T-helper 2 cell treated with Interferon-gamma antibody and Interleukin-4, amounts not matched to agents 100 ng/mL and 5 ng/mL, for 36 hours (primary cell): ENCODE results near the gene MEIG1. TPM values are rescaled to one million over a fixed set of nuclear protein-coding genes. Genes with fewer than 3 reads are reported as not detected.
"Not testable (repeated sequence)": the region's sequence is repeated elsewhere in the genome, so short reads cannot be mapped to it uniquely, and the experiment has no call there.

Experiments
- intact Hi-C: fragments of 100-400 bp; cut with micrococcal nuclease; formaldehyde crosslinking; loops from one replicate; pipeline ENCODE4 v1.15.1; 2023
- total RNA-seq: library from RNA; stranded (reverse); gene quantifications from 2 replicates; pipeline ENCODE4 v1.2.3, GENCODE V29; 2022

MEIG1 gene
- total RNA-seq = 0.55 and 0.70 TPM in 2 replicates

GRCh38 chr10:14959221-14960057 is at the start of gene MEIG1:
TSS of gene MEIG1 (plus strand) at chr10:14959388. CDS start at chr10:14966469, 7,081 bp downstream.
- intact Hi-C loops = loop anchor here (1.0 to 5.0 kb wide), 4 partner anchors 121 to 1858 kb away; partner anchors contain the start of genes CDNF, HSPA14, MSANTD7 and NMT2

- intact Hi-C loops = no loop called here
Observed at GRCh38 chr10:14910953-14911352, 48.2 kb upstream of the MEIG1 start.

- intact Hi-C loops = no loop called here
Observed at GRCh38 chr10:14911801-14912200, 47.4 kb upstream of the MEIG1 start.

- intact Hi-C loops = no loop called here
Observed at GRCh38 chr10:14916600-14916999, 42.6 kb upstream of the MEIG1 start.

- intact Hi-C loops = no loop called here
Observed at GRCh38 chr10:14917827-14918226, 41.4 kb upstream of the MEIG1 start.

GRCh38 chr10:14918964-14919363 is 40.2 kb upstream of the MEIG1 start:
- intact Hi-C loops = no loop called here

- intact Hi-C loops = no loop called here
Observed at GRCh38 chr10:14924013-14924412, 35.2 kb upstream of the MEIG1 start.

GRCh38 chr10:14925268-14925667 is 33.9 kb upstream of the MEIG1 start:
- intact Hi-C loops = no loop called here

- intact Hi-C loops = no loop called here
Observed at GRCh38 chr10:14926061-14926470, 33.1 kb upstream of the MEIG1 start.

- intact Hi-C loops = no loop called here
Observed at GRCh38 chr10:14926722-14927416, 32.3 kb upstream of the MEIG1 start.

GRCh38 chr10:14930610-14931009 is 28.6 kb upstream of the MEIG1 start:
- intact Hi-C loops = no loop called here

- intact Hi-C loops = no loop called here
Observed at GRCh38 chr10:14936584-14936983, 22.6 kb upstream of the MEIG1 start.

GRCh38 chr10:14938971-14939370 is 20.2 kb upstream of the MEIG1 start:
- intact Hi-C loops = not testable (repeated sequence)

- intact Hi-C loops = not testable (repeated sequence)
Observed at GRCh38 chr10:14942147-14942949, 16.8 kb upstream of the MEIG1 start.

- intact Hi-C loops = not testable (repeated sequence)
Observed at GRCh38 chr10:14942950-14943338, 16.2 kb upstream of the MEIG1 start.

GRCh38 chr10:14945108-14945507 is 14.1 kb upstream of the MEIG1 start:
- intact Hi-C loops = no loop called here

GRCh38 chr10:14947268-14947667 is 11.9 kb upstream of the MEIG1 start:
- intact Hi-C loops = no loop called here

GRCh38 chr10:14949291-14949690 is 9.9 kb upstream of the MEIG1 start:
- intact Hi-C loops = no loop called here

- intact Hi-C loops = loop anchor here (5.0 kb wide), 1 partner anchor 351 kb away; no protein-coding TSS in a partner anchor
Observed at GRCh38 chr10:14952851-14953423, 6.3 kb upstream of the MEIG1 start.

GRCh38 chr10:14953424-14954000 is 5.7 kb upstream of the MEIG1 start:
- intact Hi-C loops = loop anchor here (5.0 kb wide), 1 partner anchor 351 kb away; no protein-coding TSS in a partner anchor
